GM12875 (cell line): Measurements from ENCODE around the gene REG3A.

Experiments
- H3K4me3 ChIP-seq: one replicate; pipeline ENCODE4 v1.5.1; 2011; ENCODE audit warnings: low read depth, low read length, control low read depth
- CTCF ChIP-seq: IDR thresholded peaks from 2 replicates; pipeline ENCODE4 v1.5.1; 2011; ENCODE audit warnings: low read depth, mild to moderate bottlenecking, control low read depth, inconsistent platforms, low read length, moderate library complexity, borderline replicate concordance; ENCODE audit not compliant: insufficient read depth

Gene REG3A

GRCh38 chr2:79124907-79125720 is 34.4 kb downstream of the REG3A start:
- H3K4me3 ChIP-seq, result no peak overlapping the region

GRCh38 chr2:79122676-79123075 is 36.9 kb downstream of the REG3A start:
- TF ChIP-seq CTCF, result no peak

More at GRCh38 chr2:79124907-79125720, 34.4 kb downstream of the REG3A start:
- TF ChIP-seq CTCF, result no peak

GRCh38 chr2:79120194-79120713 is 39.3 kb downstream of the REG3A start, which contains the start of gene REG1A:
Gene REG1A, plus strand, starts transcription at chr2:79120488. Its CDS starts 374 bp downstream, at chr2:79120862.
- H3K4me3 ChIP-seq, result no peak within 1 kb of the TSS
- no peak for TF ChIP-seq CTCF

More at GRCh38 chr2:79122676-79123075, 36.9 kb downstream of the REG3A start:
- no peak overlapping the region for H3K4me3 ChIP-seq

- no peak for TF ChIP-seq CTCF
Observed at GRCh38 chr2:79116997-79117928, 42.3 kb downstream of the REG3A start.

GRCh38 chr2:79114797-79115494 is 44.6 kb downstream of the REG3A start:
- no peak for TF ChIP-seq CTCF

More at GRCh38 chr2:79116997-79117928, 42.3 kb downstream of the REG3A start:
- no peak overlapping the region for H3K4me3 ChIP-seq

GRCh38 chr2:79112269-79112668 is 47.3 kb downstream of the REG3A start:
- no peak overlapping the region for H3K4me3 ChIP-seq
- TF ChIP-seq CTCF, result no peak

More at GRCh38 chr2:79114797-79115494, 44.6 kb downstream of the REG3A start:
- H3K4me3 ChIP-seq, result no peak overlapping the region
